Ishikawa (cell line): ENCODE measurements around the gene ONECUT1.

Source experiments
- CEBPB ChIP-seq: IDR thresholded peaks from 2 replicates; pipeline ENCODE4 v1.6.1; 2012
- CREB1 ChIP-seq: IDR thresholded peaks from 2 replicates; pipeline ENCODE4 v1.6.1; 2012; ENCODE audit warnings: low read depth
- EGR1 ChIP-seq: IDR thresholded peaks from 2 replicates; pipeline ENCODE4 v1.6.1; 2012
- EP300 ChIP-seq: IDR thresholded peaks from 2 replicates; pipeline ENCODE4 v1.6.1; 2012; ENCODE audit warnings: borderline replicate concordance
- FOXM1 ChIP-seq: IDR thresholded peaks from 2 replicates; pipeline ENCODE4 v1.6.1; 2012; ENCODE audit warnings: low read depth, borderline replicate concordance
- MAX ChIP-seq: IDR thresholded peaks from 2 replicates; pipeline ENCODE4 v1.6.1; 2012
- NFIC ChIP-seq: IDR thresholded peaks from 2 replicates; pipeline ENCODE4 v1.6.1; 2012
- RAD21 ChIP-seq: IDR thresholded peaks from 2 replicates; pipeline ENCODE4 v1.6.1; 2012; ENCODE audit warnings: low read depth
- TAF1 ChIP-seq: IDR thresholded peaks from 2 replicates; pipeline ENCODE4 v1.6.1; 2012; ENCODE audit warnings: low read depth, mild to moderate bottlenecking
- TCF12 ChIP-seq: IDR thresholded peaks from 2 replicates; pipeline ENCODE4 v1.6.1; 2012; ENCODE audit warnings: low read depth
- TEAD4 ChIP-seq: IDR thresholded peaks from 2 replicates; pipeline ENCODE4 v1.6.1; 2012
- YY1 ChIP-seq: IDR thresholded peaks from 2 replicates; pipeline ENCODE4 v1.6.1; 2012; ENCODE audit warnings: low read depth
- ZBTB7A ChIP-seq: IDR thresholded peaks from 2 replicates; pipeline ENCODE4 v1.6.1; 2012; ENCODE audit warnings: low read depth
- TF ChIP-seq, protein P1 (sequence below): IDR thresholded peaks from 2 replicates; pipeline ENCODE4 v1.6.1; 2012
- TF ChIP-seq, protein P2 (sequence below): IDR thresholded peaks from 2 replicates; pipeline ENCODE4 v1.6.1; 2012; ENCODE audit warnings: low read depth, mild to moderate bottlenecking

Gene ONECUT1

DNA sequence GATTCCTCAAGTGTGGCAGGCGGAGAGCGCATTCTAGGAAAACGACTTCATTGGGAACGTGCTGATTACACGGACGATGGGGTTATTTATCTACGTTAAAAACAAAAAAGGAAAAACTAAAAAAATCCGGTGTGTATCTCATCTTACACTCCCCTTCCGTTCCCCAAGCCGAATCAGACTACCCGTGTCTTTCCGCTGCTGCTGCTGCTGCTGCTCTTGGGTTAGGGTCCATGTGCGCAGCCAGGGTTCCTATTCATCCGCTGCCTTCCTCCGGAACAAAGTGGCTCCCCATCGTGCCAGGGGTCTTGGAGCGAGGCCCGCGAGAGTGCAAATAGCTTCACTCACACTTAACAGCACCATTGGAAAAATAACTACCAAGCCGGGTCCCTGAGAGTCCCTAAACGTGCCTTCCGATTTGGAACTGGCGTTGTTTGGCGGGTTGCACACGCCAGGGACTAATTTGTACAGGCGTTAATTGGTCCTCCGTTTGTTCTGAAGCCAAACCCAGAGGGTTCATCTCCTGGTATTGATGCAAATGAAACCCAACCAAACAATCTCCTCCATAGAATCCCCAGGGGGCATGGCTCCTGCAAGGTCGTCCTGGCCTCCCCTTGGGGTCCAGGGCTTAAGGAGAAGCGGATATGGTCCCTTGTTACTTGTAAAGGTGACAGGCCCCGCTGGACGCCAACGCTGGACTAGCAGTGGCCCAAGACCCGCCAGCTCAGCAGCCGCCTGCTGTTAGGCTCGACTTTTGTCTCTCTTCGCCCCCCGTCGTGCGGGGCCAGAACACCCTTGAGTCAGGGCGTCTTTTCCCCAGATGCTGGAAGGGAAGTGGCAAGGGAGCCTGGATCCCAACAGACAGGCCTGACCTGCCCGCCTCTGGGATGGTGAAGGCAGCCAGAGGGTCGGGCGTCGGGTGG, 11.0 kb upstream of the ONECUT1 start:
- TF ChIP-seq NFIC, result no peak
- no peak for TF ChIP-seq TAF1
- TF ChIP-seq EP300, result no peak
- TF ChIP-seq, protein P1, sequence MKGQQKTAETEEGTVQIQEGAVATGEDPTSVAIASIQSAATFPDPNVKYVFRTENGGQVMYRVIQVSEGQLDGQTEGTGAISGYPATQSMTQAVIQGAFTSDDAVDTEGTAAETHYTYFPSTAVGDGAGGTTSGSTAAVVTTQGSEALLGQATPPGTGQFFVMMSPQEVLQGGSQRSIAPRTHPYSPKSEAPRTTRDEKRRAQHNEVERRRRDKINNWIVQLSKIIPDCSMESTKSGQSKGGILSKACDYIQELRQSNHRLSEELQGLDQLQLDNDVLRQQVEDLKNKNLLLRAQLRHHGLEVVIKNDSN, result no peak
- TF ChIP-seq TCF12, result no peak
- TF ChIP-seq YY1, result no peak
- no peak for TF ChIP-seq CREB1
- TF ChIP-seq RAD21, result no peak
- no peak for TF ChIP-seq ZBTB7A
- TF ChIP-seq FOXM1, result no peak

DNA sequence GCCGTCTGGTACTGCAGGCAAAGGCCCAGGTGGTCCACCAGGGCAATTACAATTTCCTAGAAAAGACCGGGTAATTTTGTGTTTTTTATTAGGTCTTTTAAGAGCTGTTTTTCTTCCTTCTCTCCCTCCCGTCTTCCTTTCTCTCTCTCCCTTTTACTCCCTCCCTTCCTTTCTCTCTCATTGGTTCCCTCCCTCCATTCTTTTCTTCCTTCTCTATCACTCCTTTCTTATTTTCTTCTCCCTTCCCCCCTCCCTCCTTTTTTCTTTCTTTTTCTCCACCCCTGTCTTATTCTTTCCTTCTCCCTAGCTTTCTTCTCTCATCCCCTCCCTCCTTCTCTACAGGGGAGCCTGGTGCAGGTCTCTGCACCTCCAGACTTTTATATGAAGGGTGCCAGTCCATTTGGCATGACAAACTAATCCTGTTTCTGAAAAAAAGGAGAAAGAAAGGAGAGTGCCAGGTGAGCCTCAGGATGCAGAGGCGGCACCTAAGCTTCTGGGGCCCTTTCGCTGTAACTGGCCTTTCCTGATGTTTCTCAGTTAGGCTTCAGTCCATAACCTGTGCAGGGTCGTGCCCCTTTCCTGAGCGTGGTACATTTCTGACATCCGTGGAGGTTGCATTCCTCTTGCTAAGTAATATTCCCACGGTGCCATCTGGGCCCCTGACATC, 9.1 kb upstream of the ONECUT1 start:
- no peak for TF ChIP-seq TEAD4
- TF ChIP-seq, protein P2, sequence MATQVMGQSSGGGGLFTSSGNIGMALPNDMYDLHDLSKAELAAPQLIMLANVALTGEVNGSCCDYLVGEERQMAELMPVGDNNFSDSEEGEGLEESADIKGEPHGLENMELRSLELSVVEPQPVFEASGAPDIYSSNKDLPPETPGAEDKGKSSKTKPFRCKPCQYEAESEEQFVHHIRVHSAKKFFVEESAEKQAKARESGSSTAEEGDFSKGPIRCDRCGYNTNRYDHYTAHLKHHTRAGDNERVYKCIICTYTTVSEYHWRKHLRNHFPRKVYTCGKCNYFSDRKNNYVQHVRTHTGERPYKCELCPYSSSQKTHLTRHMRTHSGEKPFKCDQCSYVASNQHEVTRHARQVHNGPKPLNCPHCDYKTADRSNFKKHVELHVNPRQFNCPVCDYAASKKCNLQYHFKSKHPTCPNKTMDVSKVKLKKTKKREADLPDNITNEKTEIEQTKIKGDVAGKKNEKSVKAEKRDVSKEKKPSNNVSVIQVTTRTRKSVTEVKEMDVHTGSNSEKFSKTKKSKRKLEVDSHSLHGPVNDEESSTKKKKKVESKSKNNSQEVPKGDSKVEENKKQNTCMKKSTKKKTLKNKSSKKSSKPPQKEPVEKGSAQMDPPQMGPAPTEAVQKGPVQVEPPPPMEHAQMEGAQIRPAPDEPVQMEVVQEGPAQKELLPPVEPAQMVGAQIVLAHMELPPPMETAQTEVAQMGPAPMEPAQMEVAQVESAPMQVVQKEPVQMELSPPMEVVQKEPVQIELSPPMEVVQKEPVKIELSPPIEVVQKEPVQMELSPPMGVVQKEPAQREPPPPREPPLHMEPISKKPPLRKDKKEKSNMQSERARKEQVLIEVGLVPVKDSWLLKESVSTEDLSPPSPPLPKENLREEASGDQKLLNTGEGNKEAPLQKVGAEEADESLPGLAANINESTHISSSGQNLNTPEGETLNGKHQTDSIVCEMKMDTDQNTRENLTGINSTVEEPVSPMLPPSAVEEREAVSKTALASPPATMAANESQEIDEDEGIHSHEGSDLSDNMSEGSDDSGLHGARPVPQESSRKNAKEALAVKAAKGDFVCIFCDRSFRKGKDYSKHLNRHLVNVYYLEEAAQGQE, result no peak
- TF ChIP-seq NFIC, result no peak
- TF ChIP-seq FOXM1, result no peak
- no peak for TF ChIP-seq EP300
- TF ChIP-seq ZBTB7A, result no peak
- TF ChIP-seq TAF1, result no peak
- no peak for TF ChIP-seq EGR1
- TF ChIP-seq, protein P1, result no peak
- no peak for TF ChIP-seq YY1
- TF ChIP-seq CREB1, result no peak
- TF ChIP-seq CEBPB, result no peak
- no peak for TF ChIP-seq MAX

GRCh38 chr15:52798529-52799101, 8.5 kb upstream of the ONECUT1 start:
- no peak for TF ChIP-seq CREB1

GRCh38 chr15:52797625-52798501, 7.7 kb upstream of the ONECUT1 start:
- TF ChIP-seq RAD21 (no peak), NFIC (no peak), ZBTB7A (no peak), YY1 (no peak), MAX (no peak)
- TF ChIP-seq, protein P2, result no peak

GRCh38 chr15:52796753-52797520, 6.8 kb upstream of the ONECUT1 start:
- TF ChIP-seq, protein P1, result no peak
